Superior temporal gyrus (tissue), 1 donor: ENCODE measurements around the gene RHNO1.
A peak's percentile ranks its signal among the peaks of the same experiment; 100 is the strongest.

ENCODE experiments used
- DNase-seq: peaks from one replicate; pipeline ENCODE4 v3.0.0-alpha.2; 2016; ENCODE audit errors: extremely low spot score

RHNO1 gene

DNA sequence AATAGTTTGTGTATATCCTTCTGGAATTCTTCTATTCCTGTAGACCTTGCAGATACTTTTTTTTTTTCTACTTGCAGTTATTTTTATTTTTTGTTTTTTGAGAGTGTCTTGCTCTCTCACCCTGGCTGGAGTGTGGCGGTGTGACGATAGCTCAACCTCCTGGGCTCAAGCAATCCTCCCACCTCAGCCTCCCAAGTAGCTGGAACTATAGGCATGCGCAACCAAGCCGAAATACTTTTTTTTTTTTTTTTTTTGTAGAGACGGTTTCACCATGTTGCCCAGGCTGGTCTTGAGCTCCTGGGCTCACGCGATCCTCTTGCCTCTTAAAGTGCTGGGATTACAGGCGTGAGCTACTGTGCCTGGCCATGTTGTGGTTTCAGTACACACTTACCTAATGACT is 23.6 kb downstream of the RHNO1 start:
- no peak for DNase-seq

DNA sequence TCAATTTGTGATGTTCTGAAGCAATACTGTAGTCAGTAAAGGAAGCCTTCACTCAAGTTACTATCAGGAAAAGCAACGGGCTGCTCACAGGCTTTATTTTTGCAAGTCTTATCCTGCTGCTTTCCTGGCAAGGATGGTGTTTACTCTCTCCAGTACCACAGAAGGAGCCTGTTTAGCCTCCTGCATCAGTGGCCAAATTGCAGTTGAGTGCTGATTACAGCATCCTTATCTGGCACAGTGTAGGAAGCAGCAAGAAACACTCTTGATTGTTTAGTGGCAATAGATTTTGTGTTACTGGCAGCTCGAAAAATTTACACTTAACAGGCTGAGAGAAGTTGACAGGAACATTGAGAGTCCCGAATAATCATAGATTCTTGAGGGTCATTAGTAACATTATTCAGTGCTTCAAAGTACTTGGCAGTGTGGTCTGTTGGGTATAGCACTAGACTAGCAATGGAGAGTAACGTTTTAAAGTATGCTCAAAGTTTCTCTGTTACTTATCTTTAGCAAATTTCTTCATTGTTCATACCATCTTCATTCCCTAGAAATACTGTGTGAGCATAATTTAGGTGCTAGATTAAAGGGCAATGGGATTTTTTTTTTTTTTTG is 25.4 kb downstream of the RHNO1 start:
- peak; percentile 84 for DNase-seq

DNA sequence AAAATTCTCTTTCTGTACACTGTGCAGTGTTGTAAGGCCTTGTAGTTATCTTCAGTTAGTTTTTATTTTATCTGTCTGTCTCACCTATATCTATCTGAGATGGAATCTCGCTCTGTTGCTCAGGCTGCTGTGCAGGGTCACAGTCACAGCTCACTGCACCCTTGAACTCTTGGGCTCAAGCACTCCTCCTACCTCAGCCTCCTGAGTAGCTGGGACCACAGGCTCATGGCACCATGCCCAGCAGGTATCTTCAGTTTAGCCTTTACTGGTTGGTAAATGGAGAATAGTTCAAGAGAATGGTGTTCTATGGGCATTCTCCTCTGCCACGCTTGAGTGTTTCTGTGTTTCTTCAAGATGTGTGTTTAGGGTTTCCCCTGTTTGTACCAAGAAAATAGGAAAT is 27.2 kb downstream of the RHNO1 start:
- no peak for DNase-seq

- DNase-seq, result no peak
Measured at GRCh38 chr12:2912216-2912575, 35.2 kb downstream of the RHNO1 start.

DNA sequence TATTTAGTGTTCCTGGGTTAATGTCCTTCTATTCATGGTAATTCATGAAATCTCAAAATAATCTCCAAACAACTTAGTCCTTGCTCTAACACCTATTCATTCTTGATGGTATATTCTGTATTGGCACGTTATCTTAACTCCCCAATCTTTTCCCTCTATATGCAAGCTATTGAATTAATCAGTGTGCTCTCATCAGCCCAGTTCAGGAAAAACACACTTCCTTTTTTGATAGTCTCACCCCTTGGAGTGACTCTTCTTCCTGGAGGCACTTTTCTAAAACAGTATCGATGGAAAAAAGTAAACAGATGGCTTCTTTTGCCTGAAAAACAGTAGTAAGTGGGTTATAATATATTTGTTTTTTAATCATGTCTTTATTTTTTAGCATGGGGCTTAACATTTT is 42.2 kb downstream of the RHNO1 start:
- DNase-seq, result no peak

GRCh38 chr12:2922329-2922728 is 45.3 kb downstream of the RHNO1 start:
- DNase-seq, result no peak

DNA sequence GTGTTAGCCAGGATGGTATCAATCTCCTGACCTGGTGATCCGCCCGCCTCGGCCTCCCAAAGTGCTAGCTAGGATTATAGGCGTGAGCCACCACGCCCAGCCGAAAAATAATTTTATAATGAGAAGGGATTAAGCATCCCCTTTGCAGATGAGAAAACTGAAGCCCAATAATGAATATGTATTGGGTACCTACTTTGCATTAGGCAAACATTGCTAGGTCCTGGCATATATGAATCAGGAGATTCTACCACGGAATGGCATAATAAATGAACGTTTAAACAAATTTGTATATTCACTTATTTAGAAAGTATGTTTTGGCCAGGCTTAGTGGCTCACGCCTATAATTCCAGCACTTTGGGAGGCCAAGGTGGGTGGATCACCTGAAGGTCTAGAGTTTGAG is 46.0 kb downstream of the RHNO1 start:
- no peak for DNase-seq

- no peak for DNase-seq
Measured at GRCh38 chr12:2924019-2924418, 47.0 kb downstream of the RHNO1 start.

DNA sequence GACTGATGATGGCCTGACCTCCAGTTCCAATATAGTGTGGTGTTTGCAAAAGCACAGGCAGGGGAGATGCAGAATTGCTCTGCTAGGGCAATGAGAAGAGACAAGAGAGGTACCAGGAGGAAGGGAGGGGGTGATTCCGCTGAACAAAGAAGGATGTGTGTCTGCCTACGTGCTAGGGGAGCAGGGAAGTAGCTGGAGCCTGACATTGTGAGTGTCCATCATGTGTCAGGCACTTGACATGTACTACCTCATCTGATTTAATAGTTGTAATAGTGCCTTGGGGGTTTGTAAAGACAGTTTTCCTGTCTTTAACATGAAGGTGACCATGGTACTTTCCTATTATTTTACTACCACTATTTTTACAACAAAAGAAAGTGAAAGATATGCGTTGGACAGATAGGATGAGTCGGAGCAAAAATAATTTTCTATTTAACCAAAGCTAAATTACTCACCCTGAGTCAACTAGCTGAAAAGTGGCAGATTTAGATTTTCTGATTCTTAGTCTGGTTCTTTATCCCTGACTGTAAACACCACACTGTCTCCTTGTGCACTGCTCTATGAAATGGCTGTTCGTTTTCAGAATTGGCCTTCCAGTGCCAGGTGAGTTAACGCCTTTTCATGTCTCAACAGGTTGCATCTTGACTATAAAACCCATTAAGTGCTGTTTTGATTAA is 48.4 kb downstream of the RHNO1 start:
- no peak for DNase-seq

GRCh38 chr12:2930865-2931264 is 53.8 kb downstream of the RHNO1 start:
- no peak for DNase-seq

- DNase-seq, result no peak
Measured at GRCh38 chr12:2933586-2933985, 56.6 kb downstream of the RHNO1 start.

DNA sequence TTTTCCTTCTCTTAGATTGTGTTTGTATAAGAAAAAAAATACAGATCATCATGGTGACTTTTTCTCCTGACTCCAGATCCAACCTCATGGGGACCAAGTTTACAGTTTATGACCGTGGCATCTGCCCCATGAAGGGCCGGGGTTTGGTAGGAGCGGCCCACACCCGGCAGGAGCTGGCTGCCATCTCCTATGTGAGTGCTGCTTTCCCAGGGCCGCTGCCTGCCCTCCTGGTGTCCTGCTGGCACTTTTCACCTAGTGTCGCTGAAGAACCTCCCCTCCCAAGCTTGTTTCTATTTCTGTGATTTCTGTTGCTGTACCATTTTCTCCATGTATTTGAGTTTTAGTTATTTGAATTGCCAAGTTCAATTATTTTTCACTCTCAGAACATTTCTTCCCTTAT is 57.3 kb downstream of the RHNO1 start:
- DNase-seq, result no peak

GRCh38 chr12:2936301-2936700 is 59.3 kb downstream of the RHNO1 start:
- no peak for DNase-seq

DNA sequence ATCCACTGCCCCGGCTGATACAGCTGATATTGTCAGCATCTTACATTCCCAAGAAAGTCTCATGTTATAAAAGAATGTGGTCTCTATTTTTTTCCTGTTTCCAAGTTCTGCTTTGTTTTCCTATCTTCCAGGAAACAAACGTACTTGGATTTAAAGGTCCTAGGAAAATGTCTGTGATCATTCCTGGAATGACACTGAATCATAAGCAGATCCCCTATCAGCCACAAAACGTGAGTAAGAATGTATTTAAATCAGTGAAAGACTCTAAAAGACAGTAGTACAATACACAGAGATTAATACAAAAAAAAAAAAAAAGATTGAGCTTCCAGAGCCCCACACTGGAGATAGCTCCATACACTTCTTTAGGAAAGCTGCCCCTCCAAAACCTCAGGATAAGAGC is 60.5 kb downstream of the RHNO1 start:
- DNase-seq, result no peak
